ENCODE measurements around the gene CYLD.
A peak's percentile ranks its signal among the peaks of the same experiment; 100 is the strongest.

CYLD gene

GRCh38 chr16:50741781-50742575 is at the start of gene CYLD:
Gene CYLD (plus strand): TSS chr16:50742086. CDS start chr16:50749699, 7,613 bp downstream.
- DNase-seq: peak; percentile 89

GRCh38 chr16:50692644-50692998 is 49.3 kb upstream of the CYLD start:
- DNase-seq: no peak

- DNase-seq: no peak
Observed at GRCh38 chr16:50692999-50693781, 48.7 kb upstream of the CYLD start, which contains the start of gene NOD2. Gene NOD2 (plus strand): TSS chr16:50693606. CDS start chr16:50699496, 5,890 bp downstream.

- DNase-seq: no peak
Observed at GRCh38 chr16:50694206-50694605, 47.7 kb upstream of the CYLD start.

GRCh38 chr16:50695017-50696000 is 46.6 kb upstream of the CYLD start:
- no peak for DNase-seq

- no peak for DNase-seq
Observed at GRCh38 chr16:50696126-50696525, 45.8 kb upstream of the CYLD start.

GRCh38 chr16:50696575-50697420 is 45.1 kb upstream of the CYLD start:
- no peak for DNase-seq

GRCh38 chr16:50697421-50697715 is 44.5 kb upstream of the CYLD start:
- no peak for DNase-seq

- DNase-seq: no peak
Observed at GRCh38 chr16:50697881-50698767, 43.8 kb upstream of the CYLD start.

- DNase-seq: no peak
Observed at GRCh38 chr16:50699326-50700159, 42.3 kb upstream of the CYLD start.

GRCh38 chr16:50702725-50703124 is 39.2 kb upstream of the CYLD start:
- no peak for DNase-seq

GRCh38 chr16:50704245-50704644 is 37.6 kb upstream of the CYLD start:
- no peak for DNase-seq

- DNase-seq: no peak
Observed at GRCh38 chr16:50705436-50706110, 36.3 kb upstream of the CYLD start.

- DNase-seq: no peak
Observed at GRCh38 chr16:50706250-50706649, 35.6 kb upstream of the CYLD start.

- DNase-seq: no peak
Observed at GRCh38 chr16:50708373-50709060, 33.4 kb upstream of the CYLD start.

GRCh38 chr16:50709061-50709684 is 32.7 kb upstream of the CYLD start:
- DNase-seq: no peak

GRCh38 chr16:50709980-50710379 is 31.9 kb upstream of the CYLD start:
- no peak for DNase-seq

GRCh38 chr16:50711040-50711439 is 30.8 kb upstream of the CYLD start:
- no peak for DNase-seq
